Jurkat, Clone E6-1 (cell line): Measurements from ENCODE around the gene RBM22.

Experiments used
- DNase-seq: peaks from one replicate; pipeline ENCODE4 v3.0.0-alpha.2; 2011; ENCODE audit warnings: low read depth, low spot score
- H3K4me3 ChIP-seq: 2 replicates; pipeline ENCODE4 v1.5.1; 2011; ENCODE audit warnings: mild to moderate bottlenecking, low read length, control low read depth, moderate library complexity

RBM22 gene

GRCh38 chr5:150656191-150657132, 44.4 kb downstream of the RBM22 start:
- peak; percentile 62 for DNase-seq
- peak overlapping the region; percentile 70 for H3K4me3 ChIP-seq

- DNase-seq, result no peak
- no peak overlapping the region for H3K4me3 ChIP-seq
These were observed 45.6 kb downstream of the RBM22 start for GRCh38 chr5:150655221-150655620.

- no peak for DNase-seq
- H3K4me3 ChIP-seq, result no peak overlapping the region
These were observed 46.9 kb downstream of the RBM22 start for GRCh38 chr5:150653762-150654556.

GRCh38 chr5:150653145-150653761, 47.6 kb downstream of the RBM22 start:
- H3K4me3 ChIP-seq, result no peak overlapping the region
- no peak for DNase-seq

- DNase-seq, result no peak
These were observed 48.8 kb downstream of the RBM22 start for GRCh38 chr5:150651924-150652671.

GRCh38 chr5:150651382-150651781, 49.5 kb downstream of the RBM22 start:
- DNase-seq, result no peak
- H3K4me3 ChIP-seq, result no peak overlapping the region

More at GRCh38 chr5:150651924-150652671, 48.8 kb downstream of the RBM22 start:
- H3K4me3 ChIP-seq, result no peak overlapping the region

GRCh38 chr5:150650021-150651006, 50.5 kb downstream of the RBM22 start:
- no peak for DNase-seq
- H3K4me3 ChIP-seq, result no peak overlapping the region

- DNase-seq, result no peak
- H3K4me3 ChIP-seq, result no peak overlapping the region
These were observed 51.5 kb downstream of the RBM22 start for GRCh38 chr5:150649108-150650020.

GRCh38 chr5:150648294-150649107, 52.4 kb downstream of the RBM22 start:
- no peak overlapping the region for H3K4me3 ChIP-seq
- no peak for DNase-seq

GRCh38 chr5:150647275-150648251, 53.3 kb downstream of the RBM22 start:
- no peak for DNase-seq

GRCh38 chr5:150645070-150645700, 55.7 kb downstream of the RBM22 start:
- no peak overlapping the region for H3K4me3 ChIP-seq
- DNase-seq, result no peak

More at GRCh38 chr5:150647275-150648251, 53.3 kb downstream of the RBM22 start:
- no peak overlapping the region for H3K4me3 ChIP-seq

- no peak for DNase-seq
- no peak overlapping the region for H3K4me3 ChIP-seq
These were observed 56.3 kb downstream of the RBM22 start for GRCh38 chr5:150644514-150644913.

- DNase-seq, result no peak
- H3K4me3 ChIP-seq, result no peak overlapping the region
These were observed 56.8 kb downstream of the RBM22 start for GRCh38 chr5:150644058-150644457.

- no peak overlapping the region for H3K4me3 ChIP-seq
- DNase-seq, result no peak
These were observed 57.7 kb downstream of the RBM22 start for GRCh38 chr5:150642991-150643710.
